Activated CD4-positive, alpha-beta T cell treated with anti-CD3 and anti-CD28 coated beads, Interleukin-2, amount 50 U/mL, for 4 hours (primary cell): Measurements from ENCODE around the gene SLC9A1.

Source experiments
- DNase-seq, 2 experiments: peaks; one replicate each; pipeline ENCODE4 v3.0.0-alpha.2; 2020

SLC9A1 gene

GRCh38 chr1:27060891-27061290, 94.0 kb downstream of the SLC9A1 start:
- no peak for DNase-seq

DNA sequence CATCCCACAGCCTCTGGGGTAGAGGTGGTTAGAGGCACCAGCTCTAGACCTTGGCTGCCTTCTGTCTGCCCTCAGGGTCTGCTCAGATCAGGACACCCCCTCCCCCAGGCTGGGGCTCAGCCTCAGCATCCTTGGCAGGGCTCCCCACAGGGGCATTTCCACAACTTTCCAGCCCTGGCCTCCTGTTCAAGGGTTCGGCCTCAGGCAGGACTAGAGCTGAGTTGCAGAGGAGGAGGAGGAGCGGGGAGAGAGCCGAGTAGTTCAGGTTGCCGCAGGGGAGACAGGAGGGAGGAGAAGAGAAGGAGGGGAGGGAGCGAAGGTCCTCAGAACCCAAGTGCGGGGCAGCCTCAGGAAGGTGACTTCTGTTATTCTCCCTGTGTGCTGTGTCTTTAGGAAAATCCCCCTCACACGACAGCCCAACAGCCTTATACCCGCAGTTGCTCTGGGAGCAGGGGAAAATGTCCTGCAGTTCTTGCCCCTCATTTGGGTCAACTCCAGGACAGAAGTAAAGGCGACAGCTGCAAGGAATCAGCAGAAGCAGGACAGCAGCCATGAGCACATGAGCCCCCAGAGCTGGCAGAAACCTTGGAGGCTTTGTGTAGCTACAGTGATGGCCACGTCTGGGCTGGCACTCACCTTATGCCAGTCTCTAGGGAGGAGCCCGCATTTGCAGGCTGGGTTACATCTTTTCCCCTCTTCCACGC, 95.8 kb downstream of the SLC9A1 start:
- DNase-seq = no peak

DNA sequence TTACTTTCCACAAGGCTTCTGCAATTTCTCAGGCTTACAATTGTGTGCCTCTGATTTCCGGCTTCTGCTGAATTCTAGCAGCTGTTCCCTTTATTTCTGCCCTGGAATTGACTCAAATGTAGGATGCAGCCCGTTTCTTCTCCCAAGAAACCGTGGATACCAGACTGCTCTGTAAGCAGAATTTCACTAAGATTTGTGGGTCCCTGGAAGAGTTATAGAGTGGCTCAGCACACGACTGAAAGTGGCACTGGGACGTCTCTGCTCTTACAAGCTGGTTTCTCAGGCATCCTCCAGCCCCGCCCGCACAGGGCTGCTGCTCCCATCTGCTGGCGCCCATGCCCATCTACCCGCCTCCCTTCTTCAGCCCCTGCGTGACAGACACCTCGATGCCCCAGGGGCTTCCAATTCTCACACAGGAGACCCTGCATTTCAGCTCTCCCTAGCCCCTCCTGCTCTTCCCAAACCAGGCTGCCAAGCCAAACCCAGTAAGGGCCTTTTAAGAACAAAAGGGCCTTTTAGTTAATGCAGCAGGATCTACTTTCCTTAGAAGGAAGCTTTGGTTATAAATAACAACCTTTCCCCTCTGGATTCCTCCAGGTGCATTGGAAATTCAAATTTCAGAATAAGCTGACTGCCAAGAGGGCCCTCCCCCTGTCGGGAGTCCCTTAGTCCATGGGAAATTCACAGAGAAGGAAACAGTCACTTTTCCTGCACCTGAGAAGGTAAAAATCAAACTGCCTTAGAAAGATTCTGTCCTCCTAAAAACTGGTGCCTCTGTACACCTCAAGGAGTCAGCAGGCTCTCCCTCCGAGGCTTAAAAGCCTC, 96.9 kb downstream of the SLC9A1 start:
- no peak for DNase-seq

- DNase-seq = no peak
These were observed 97.5 kb downstream of the SLC9A1 start for GRCh38 chr1:27057389-27057788.

DNA sequence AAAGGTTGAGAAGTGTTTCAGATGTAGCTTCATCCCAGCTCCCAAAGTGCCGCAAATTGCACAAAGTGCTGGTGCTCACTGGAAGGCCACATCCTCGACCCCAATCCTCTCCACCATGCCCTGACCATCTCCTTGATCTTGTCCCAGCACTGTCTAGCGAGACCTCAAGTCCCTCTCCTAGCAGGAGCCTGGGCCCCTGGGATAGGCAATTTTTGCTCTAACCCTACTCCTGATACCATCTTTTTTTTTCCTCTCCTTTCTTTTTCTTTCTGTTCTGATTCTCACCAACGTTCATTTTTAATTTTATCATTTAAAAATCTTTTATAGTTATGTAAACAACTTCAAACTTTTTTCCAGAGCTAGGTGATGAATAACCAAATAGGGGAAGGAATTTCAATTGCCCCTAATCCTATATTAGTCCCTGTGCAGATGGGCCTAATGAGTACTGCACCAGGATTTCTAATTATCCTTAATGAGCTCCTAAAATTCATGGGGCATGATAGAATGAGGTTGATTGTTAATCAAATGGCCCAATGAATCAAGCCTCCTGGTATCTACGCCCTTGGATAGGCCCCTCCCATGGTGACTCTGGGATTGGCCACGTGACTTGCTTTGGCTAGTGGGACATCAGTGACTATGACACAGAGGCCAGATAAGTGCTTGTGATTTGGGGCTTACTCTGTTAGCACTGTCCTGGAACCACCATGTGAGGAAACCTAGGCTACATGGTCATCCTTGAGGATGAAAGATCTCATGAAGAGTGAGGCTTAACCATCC, 100.8 kb downstream of the SLC9A1 start:
- no peak for DNase-seq

- DNase-seq = no peak
These were observed 102.4 kb downstream of the SLC9A1 start for GRCh38 chr1:27052527-27052926.

DNA sequence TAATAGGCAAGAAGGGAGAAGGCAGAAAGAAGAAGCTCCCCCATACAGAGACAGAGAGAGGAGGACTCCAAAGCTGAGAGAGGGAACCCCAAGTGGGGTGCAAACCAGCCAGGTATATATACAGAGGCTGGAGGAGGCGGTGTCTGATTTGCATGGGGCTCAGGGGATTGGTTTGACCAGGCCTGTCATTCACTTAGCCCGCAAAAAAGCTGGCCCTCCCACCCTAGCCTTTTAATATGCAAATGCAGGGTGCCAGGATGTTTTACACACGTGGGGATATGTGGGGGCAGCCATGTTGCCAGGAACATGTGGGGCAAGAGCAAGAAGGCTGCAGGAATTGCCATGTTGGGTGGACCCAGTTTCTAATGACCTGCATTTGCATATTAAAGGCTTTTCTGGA, 105.3 kb downstream of the SLC9A1 start:
- no peak for DNase-seq

DNA sequence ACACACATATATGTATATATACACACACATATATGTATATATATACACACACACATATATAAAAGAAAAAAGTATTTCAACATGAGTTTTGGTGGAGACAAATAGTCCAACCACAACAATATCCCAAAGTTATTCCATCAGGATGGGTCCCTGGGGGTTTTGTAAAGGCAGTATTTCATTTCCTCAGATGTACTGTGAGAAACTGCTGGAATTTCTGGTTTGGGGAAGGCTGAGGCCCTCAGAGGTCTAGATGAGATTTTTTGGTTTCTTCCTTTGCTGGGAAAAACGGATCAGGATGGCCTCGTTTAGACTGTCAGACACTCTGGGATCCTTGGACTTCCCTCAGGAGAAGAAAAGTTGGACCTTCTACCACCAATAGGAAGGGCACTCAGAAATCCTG, 105.8 kb downstream of the SLC9A1 start:
- DNase-seq = no peak
